MM.1S (cell line): ENCODE measurements around the gene CLDN15.
"Not testable (repeated sequence)": the region's sequence is repeated elsewhere in the genome, so short reads cannot be mapped to it uniquely, and the experiment has no call there.

ENCODE experiments used
- DNase-seq: peaks from one replicate; pipeline ENCODE4 v3.0.0-alpha.2; 2015
- H2AFZ ChIP-seq: fragments of 300-600 bp; sonication (generic); 2 replicates; pipeline ENCODE4 v1.6.0; 2016; ENCODE audit warnings: antibody characterized with exemption, low read length
- H3F3A ChIP-seq: fragments of 300-600 bp; sonication (generic); 2 replicates; pipeline ENCODE4 v1.6.1; 2016; ENCODE audit warnings: mild to moderate bottlenecking, antibody characterized with exemption, low read length, moderate library complexity, mixed read lengths; ENCODE audit not compliant: insufficient read depth
- H3K27ac ChIP-seq: fragments of 300-600 bp; sonication (generic); 2 replicates; pipeline ENCODE4 v1.5.1; 2016; ENCODE audit warnings: mild to moderate bottlenecking, low read length
- H3K27me3 ChIP-seq: fragments of 300-600 bp; sonication (generic); replicated peaks from 2 replicates; pipeline ENCODE4 v1.6.0; 2016; ENCODE audit warnings: low read length; ENCODE audit not compliant: insufficient read depth
- H3K36me3 ChIP-seq: fragments of 300-600 bp; sonication (generic); replicated peaks from 2 replicates; pipeline ENCODE4 v1.6.1; 2016; ENCODE audit warnings: mild to moderate bottlenecking, low read length, mixed read lengths; ENCODE audit not compliant: insufficient read depth
- H3K4me1 ChIP-seq: fragments of 300-600 bp; sonication (generic); 2 replicates; pipeline ENCODE4 v1.6.1; 2016; ENCODE audit warnings: low read length, mixed read lengths
- H3K4me2 ChIP-seq: fragments of 300-600 bp; sonication (generic); 2 replicates; pipeline ENCODE4 v1.6.0; 2016; ENCODE audit warnings: low read depth, low read length
- H3K4me3 ChIP-seq: fragments of 300-600 bp; sonication (generic); 2 replicates; pipeline ENCODE4 v1.5.1; 2016; ENCODE audit warnings: low read length, mixed read lengths
- H3K79me2 ChIP-seq: fragments of 300-600 bp; sonication (generic); 2 replicates; pipeline ENCODE4 v1.6.1; 2016; ENCODE audit warnings: mixed run types, low read length, mixed read lengths
- H3K9ac ChIP-seq: fragments of 300-600 bp; sonication (generic); 2 replicates; pipeline ENCODE4 v1.6.1; 2016; ENCODE audit warnings: low read length, mixed read lengths
- H3K9me2 ChIP-seq: fragments of 300-600 bp; sonication (generic); replicated peaks from 2 replicates; pipeline ENCODE4 v1.6.1; 2016; ENCODE audit warnings: mild to moderate bottlenecking, low read length, mixed read lengths; ENCODE audit not compliant: insufficient read depth
- H3K9me3 ChIP-seq: fragments of 300-600 bp; sonication (generic); replicated peaks from 2 replicates; pipeline ENCODE4 v1.6.1; 2016; ENCODE audit warnings: mild to moderate bottlenecking, low read length, mixed read lengths; ENCODE audit not compliant: insufficient read depth
- H4K20me1 ChIP-seq: fragments of 300-600 bp; sonication (generic); 2 replicates; pipeline ENCODE4 v1.6.1; 2016; ENCODE audit warnings: mild to moderate bottlenecking, low read length, moderate library complexity, mixed read lengths; ENCODE audit not compliant: insufficient read depth
- CTCF ChIP-seq: fragments of 300-600 bp; sonication (generic); IDR thresholded peaks from 2 replicates; pipeline ENCODE4 v1.5.1; 2016; ENCODE audit warnings: antibody characterized with exemption, low read length, mixed read lengths
- EZH2 ChIP-seq: fragments of 300-600 bp; sonication (generic); optimal IDR thresholded peaks from 2 replicates; pipeline ENCODE3; 2017; ENCODE audit warnings: low read depth, mild to moderate bottlenecking, antibody characterized with exemption, low read length, mixed read lengths
- EZH2phosphoT487 ChIP-seq: fragments of 300-600 bp; sonication (generic); IDR thresholded peaks from 2 replicates; pipeline ENCODE4 v1.6.1; 2018; ENCODE audit warnings: antibody characterized with exemption, low read length

CLDN15 gene

DNA sequence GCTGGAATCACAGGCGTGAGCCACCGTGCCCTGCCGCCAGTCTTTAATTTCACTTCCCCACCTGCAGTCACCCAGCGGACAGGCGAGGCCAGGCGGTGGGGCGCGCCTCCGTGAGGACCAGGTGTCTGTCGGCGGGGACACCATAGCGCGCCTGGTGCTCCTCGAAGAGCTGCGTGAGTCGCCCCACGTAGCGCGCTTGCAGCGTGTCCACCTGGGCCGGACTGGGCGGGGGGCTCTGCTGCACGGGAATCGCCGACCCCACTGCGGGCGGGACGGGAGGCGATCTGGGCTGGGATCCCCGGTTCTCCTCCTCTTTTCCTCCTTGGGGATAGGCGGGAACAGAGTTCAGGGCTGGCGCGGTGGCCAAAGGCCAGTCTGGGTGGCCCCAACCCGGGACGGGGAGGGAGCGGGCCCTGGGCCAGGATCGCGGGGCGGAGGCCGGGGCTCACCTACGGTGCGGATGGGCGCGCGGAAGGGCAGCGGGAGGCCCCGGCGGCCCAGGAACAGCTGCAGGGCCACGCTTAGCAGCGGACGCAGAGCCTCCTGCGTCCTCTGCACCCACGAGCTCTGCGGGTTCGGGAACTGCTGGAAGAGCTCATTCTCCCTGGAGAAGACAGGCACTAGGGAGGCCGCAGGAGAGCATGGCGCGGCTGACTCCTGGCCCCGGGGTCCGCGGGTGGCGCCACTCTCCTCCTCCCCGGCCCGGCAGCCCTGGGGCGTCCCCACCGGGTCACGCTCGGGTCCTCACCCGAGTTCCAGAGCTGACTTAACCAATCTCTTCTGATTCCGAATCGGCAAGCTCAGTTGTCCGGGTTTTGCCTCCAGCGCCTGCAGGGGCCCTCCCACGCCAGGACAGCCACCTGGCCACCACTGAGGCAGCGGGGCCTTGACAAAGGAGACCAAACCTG lies 35.7 kb downstream of the CLDN15 start:
- Histone ChIP-seq H4K20me1 (no peaks in the 10 kb centered on the region), H3K9me3 (no peaks in the 10 kb centered on the region), H3K4me3 (no peak overlapping the region), H3F3A (no peaks in the 10 kb centered on the region), H3K36me3 (no peaks in the 10 kb centered on the region), H3K4me2 (no peak overlapping the region), H3K27ac (no peak overlapping the region), H3K9me2 (no peaks in the 10 kb centered on the region), H2AFZ (no peak overlapping the region), H3K4me1 (no peaks in the 10 kb centered on the region), H3K79me2 (no peaks in the 10 kb centered on the region), H3K9ac (no peak overlapping the region), H3K27me3 (peaks cover 60% of the 10 kb centered on the region)
- no peak for TF ChIP-seq EZH2phosphoT487
- no peak for TF ChIP-seq CTCF
- no peak for TF ChIP-seq EZH2
- DNase-seq = no peak

- Histone ChIP-seq H3K27ac (no peak within 1 kb of the TSS), H4K20me1 (no peaks in the 10 kb centered on the region), H3K79me2 (no peaks in the 10 kb centered on the region), H3K9me2 (no peaks in the 10 kb centered on the region), H3F3A (no peaks in the 10 kb centered on the region), H3K4me3 (no peak within 1 kb of the TSS), H3K27me3 (peaks cover 67% of the 10 kb centered on the region), H3K9me3 (no peaks in the 10 kb centered on the region), H3K36me3 (no peaks in the 10 kb centered on the region), H3K9ac (no peak within 1 kb of the TSS), H2AFZ (no peak within 1 kb of the TSS), H3K4me2 (no peak within 1 kb of the TSS), H3K4me1 (no peaks in the 10 kb centered on the region)
- TF ChIP-seq EZH2phosphoT487 (no peak), EZH2 (no peak), CTCF (no peak)
- DNase-seq = no peak
These were observed 36.6 kb downstream of the CLDN15 start, which contains the start of gene MOGAT3 for GRCh38 chr7:101200862-101201599. Gene MOGAT3, minus strand, starts transcription at chr7:101201036. Its CDS starts 182 bp downstream, at chr7:101200854.

GRCh38 chr7:101200504-101200861 lies 37.1 kb downstream of the CLDN15 start:
- no peaks in the 10 kb centered on the region for H3K9me3 ChIP-seq
- H3K27me3 ChIP-seq = peaks cover 72% of the 10 kb centered on the region
- H3K9me2 ChIP-seq = no peaks in the 10 kb centered on the region
- H3K79me2 ChIP-seq = no peaks in the 10 kb centered on the region
- H2AFZ ChIP-seq = no peak overlapping the region
- no peaks in the 10 kb centered on the region for H4K20me1 ChIP-seq
- DNase-seq = no peak
- no peak overlapping the region for H3K4me2 ChIP-seq
- no peaks in the 10 kb centered on the region for H3F3A ChIP-seq
- no peak overlapping the region for H3K4me3 ChIP-seq
- no peak overlapping the region for H3K9ac ChIP-seq
- no peaks in the 10 kb centered on the region for H3K4me1 ChIP-seq
- TF ChIP-seq EZH2 = no peak
- TF ChIP-seq EZH2phosphoT487 = no peak
- no peak for TF ChIP-seq CTCF
- H3K36me3 ChIP-seq = no peaks in the 10 kb centered on the region
- no peak overlapping the region for H3K27ac ChIP-seq

- DNase-seq, H3K9ac ChIP-seq, H3K9me2 ChIP-seq, H3K4me2 ChIP-seq, H3K36me3 ChIP-seq, H3K9me3 ChIP-seq, H4K20me1 ChIP-seq, H3F3A ChIP-seq, H2AFZ ChIP-seq, H3K27ac ChIP-seq, H3K79me2 ChIP-seq, H3K4me1 ChIP-seq, H3K4me3 ChIP-seq: not testable (repeated sequence)
- H3K27me3 ChIP-seq = peaks cover 81% of the 10 kb centered on the region
These were observed 38.1 kb downstream of the CLDN15 start for GRCh38 chr7:101199522-101199921.
